ENCODE data around the gene LRRC51.

LRRC51 gene

DNA sequence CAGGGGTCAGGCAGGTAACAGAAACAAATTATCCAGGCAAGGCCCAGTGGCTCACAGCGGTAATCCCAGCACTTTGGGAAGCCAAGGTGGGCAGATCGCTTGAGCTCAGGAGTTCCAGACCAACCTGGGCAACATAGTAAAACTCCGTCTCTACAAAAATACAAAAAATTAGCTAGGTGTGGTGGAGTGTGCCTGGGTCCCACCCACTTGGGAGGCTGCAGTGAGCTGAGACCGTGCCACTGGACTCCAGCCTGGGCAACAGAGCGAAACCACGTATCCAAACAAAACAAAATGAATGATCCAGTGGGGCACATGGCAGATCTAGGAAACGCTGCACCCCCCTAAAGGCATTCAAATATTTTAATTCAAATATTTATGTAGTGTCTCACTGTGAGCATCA, 10.2 kb upstream of the LRRC51 start:
- DNase-seq = no peak

DNA sequence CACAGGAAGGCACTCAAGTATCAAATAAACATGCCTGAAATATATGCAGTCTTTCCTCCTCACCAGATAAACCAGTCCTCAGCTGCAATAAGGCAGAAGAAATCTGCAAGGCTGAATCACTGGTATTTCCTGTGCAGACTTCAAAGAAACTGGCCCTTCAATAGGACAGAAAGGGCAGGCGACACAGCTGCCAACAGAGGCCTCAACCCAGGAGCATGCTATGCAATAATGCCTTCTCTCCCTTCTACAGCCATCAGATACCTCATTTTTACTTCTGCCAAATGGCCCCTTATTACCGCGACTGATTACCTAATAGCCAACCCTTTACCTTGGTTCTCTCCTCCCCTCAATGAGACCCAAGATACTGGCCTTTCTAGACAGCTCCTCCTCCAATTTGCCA, 8.3 kb upstream of the LRRC51 start:
- peak in 1 of 2 donors; percentile 36 for DNase-seq

DNA sequence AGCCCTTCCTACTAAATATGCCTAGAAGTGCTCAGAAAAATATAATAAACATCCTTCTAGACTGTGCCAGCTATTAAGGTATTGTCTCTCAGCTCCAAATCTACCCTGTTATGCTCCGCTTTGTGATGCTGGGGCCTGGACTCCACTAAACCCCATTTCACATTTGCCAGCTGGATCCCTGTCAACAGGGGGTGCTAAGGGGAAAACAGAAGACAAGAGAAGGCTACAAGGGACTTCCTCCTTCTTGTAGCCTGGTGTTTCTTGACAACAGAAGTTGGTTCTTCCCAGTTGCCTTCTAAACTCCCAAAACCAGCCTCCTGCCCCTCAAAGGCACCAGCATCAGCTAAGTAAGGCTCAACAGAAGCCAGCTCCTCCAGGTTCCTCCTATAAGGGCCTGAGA, 5.5 kb upstream of the LRRC51 start:
- DNase-seq = peak; percentile 75 to 80

DNA sequence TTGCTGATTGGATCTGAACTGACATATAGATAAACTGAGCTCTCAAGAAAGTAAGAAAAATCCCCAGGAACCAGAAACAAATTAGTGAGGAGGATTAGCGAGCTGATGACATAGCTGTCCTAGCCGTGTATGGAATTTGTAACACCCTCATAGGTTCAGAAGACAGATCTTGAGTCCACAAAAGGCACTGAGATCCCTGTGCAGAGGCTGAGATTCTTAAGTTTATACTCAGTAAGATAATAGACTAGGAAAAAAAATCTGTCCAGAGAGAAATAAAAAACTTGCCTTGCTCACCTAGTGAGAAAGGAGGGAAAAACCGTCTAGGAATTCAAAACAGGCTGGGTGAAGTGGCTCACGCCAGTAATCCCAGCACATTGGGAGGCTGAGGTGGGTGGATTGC, 4.9 kb upstream of the LRRC51 start:
- DNase-seq = no peak

DNA sequence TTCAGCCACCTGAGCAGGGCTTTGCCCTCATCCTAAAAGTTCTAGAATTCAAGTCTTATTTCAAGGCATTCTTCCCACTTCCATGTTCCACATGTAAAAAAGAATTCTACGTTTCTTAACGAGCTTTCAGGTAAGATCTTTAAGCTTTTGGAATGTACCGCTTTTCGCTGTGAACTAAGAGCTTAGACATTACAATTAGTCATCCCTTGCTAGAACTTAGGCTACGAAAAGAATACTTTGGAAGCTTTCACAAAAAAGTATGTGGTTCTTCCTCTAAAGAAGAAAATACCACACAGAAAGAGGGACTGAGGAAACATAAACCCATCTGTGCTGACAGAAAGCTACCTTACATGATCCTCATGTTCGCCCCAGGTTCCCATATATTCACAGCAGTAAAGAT, 2.2 kb upstream of the LRRC51 start:
- no peak for DNase-seq

DNA sequence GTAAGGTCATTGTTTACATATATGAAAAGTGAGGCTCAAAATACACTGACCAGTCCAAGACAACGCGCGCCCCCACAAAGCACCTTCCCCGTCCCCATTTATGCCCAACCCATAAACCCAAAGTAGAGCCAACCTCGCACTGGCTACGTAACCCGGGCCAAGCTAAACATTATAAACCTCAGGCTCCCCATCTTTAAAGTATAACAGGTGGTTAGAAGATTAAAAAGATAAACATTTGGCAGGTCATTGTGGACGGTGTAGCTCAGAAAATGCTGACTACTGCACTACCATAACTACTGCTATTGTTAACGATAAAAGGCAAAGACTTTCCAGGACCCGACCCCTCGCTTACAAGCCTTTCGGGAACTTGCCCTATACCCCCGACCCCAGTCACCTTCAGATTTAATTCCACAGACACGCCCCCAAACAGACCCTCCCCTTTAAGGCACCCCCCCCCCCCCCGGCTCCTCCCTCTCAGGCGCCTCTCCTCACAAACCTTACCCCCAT, 778 bp upstream of the LRRC51 start:
- DNase-seq = no peak

DNA sequence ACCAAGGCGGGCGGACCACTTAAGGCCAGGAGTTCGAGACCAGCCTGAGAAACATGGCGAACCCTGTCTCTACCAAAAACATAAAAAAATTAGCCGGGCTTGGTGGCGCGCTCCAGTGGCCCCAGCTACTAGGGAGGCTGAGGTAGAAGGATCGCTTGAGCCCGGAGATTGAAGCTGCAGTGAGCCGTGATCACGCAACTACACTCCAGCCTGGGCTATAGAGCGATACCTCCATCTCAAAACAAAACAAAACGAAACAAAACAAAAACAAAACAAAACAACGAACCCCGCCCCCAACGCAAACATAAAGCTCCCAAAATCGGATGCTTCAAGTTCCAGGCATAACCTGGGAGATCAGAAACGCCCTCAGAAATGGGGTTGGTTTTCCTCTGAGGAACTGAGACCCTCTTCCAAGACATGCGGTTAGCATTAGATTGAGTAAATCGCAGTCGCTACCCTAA, 564 bp downstream of the LRRC51 start:
- DNase-seq = no peak

DNA sequence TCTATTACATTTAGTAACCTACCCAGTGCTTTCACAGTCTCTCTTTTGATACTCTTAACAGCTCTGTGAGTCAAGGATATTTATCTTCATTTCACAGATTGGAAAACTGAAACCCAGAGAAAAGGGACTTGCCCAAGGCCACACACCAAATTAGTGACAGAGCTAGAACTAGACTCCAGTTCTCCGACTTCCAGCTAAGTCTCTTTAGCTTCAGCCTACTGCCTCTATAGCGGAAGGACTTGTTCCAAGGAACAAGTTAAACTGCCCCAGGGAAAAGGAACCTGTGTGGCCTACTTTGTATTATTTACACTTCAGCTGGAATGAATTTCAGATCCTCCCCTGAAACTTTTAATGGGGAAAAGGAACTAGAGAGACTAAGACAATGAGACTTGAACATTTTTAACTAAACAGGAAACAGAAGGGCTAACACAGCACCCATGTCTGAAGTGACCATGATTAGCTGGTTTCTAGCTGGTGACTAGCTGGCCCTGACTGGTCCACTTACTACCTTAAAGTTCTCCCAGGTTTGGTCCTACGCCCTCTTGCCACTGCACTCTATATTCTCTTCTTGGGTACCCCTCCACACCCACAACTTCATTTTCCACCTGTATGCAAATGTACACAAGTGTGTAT, 1.3 kb downstream of the LRRC51 start:
- no peak for DNase-seq

DNA sequence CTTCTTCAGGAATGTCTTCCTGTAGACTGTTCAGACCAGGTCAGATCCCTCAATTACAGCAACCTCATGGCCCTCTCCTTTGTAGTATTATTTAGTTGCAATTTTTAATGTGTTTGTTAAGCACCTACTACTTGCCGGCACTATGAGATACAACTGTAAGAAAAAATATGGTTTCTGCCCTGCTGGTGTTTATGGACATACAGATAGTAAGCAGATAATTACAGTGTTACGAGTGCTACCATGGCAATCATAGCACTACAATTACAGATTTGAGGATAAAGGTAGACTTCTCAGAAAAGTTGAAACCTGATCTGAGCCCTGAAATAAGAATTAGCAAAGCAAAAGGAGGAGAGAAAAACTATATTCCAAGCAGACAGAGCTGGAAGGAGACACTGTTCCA, 2.8 kb downstream of the LRRC51 start:
- DNase-seq = no peak

DNA sequence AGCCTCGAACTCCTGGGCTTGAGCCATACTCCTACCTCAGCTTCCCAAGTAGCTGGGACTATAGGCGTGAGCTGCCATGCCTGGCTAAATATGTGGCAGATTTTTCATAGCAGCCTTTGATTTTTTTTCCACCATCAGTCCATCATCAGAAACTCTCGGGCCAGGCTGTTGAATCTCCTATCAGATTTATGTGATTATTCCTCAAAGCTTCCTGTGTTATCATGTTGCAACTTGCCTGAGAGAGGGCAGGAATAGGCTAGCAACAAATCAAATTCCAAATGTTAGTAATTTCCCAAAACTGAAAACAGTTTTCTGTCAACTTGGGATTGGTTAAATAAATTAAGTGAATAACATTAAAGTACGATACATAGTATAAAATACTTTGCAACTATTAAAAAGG, 3.4 kb downstream of the LRRC51 start:
- DNase-seq = no peak

DNA sequence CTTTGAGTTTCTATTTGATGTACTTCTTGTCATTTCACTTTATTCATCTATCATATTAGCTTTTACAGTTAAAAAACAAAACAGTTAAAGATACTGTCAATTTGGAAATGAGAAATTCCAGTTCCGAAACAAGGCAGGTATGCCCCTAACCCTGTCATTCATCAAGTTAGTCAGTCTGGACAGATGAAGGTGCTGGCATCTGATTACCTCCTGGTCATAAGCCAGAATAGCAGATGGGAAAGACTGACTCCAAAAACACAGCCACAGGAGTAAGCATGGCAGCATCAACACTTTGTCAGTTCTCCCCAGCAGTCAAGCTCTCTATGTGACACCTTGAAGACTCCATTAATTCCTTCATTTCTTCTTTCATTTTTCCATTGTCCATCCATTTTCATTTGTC, 4.3 kb downstream of the LRRC51 start:
- no peak for DNase-seq

DNA sequence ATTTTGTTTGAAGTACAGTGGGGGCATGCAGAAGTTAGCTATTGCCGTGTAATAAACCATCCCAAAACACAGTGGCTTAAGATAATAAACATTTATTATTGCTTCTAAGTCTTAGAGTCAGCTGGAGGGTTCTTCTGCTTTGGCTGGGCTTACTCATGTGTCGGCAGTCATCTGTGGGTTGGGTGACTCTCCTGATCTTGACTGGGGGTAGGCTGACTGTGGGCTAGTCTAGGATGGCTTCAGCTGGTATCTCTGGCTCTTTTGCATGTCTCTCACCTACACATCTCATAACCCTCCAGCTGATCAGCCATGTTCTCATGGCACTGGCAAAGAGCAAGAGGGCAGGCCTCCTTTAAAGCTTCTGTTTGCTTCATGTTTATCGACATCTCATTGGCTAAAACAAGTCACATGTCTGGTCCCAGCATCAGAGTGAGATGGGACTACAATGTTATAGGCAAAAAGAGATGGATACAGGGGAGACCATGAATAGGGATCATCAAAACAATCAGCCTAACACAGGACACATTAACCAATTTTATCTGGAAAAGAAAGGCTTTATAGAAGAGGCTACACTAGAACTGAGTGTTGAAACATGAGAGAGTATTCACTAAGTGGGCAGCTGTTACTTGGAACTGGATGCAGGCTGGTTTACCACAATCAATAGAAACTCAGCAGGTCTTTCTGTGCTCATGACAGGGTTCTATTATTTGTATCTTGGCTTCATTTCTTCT, 5.1 kb downstream of the LRRC51 start:
- DNase-seq = peak in 1 of 2 donors; percentile 55

DNA sequence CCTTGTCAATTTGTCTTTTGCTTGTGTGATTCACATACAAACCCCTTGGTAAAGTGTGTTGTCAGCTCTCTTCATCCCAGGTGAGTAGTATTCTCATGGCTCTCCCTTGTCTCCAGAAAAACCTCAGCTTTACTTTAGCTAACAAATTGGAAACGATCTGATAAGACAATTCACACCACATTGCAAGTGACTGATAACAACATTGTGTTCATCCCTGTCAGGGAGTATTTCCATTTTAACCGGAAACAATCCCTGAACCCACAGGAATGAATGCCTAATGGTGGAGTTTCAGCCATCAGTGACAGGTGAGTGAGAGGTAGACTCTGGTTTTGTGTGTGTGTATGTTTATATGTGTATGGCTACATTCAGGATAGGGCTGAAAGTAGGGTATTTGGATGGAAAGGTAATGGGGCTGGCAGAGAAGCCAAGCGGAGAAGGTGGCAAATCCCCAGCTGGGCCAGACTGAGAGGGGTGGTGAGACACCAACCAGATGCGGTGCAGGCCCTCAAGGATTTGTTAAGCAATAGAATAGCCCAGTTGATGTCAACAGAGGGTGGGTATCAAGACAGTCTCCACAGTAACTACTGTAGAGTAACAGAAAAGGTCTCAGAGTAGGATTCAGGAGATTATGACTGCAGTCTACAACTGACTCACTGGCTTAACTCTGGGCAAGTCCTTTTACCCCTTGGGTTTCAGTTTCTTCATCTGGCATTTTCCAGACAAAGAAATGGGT, 7.6 kb downstream of the LRRC51 start:
- no peak for DNase-seq

DNA sequence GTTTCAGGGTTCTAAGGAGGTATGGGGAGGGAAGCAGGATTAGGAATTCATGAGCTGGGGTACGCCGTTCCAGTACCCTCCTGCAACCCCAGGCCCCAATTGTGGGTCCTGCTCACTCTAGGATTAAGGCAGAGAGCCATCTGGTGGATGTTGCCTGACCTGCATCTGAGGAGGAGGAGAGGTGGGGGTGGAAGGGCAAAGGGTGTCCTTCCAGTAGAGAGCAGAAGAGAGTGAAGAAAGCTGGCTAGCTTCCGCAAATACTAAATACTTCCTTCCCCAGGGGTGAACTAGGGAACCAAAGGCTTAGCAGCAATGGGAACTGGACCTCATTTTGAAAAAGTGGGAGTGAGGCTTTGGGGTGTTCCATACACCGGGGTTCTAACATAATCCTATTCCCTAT, 10.6 kb downstream of the LRRC51 start:
- peak; percentile 89 to 93 for DNase-seq

DNA sequence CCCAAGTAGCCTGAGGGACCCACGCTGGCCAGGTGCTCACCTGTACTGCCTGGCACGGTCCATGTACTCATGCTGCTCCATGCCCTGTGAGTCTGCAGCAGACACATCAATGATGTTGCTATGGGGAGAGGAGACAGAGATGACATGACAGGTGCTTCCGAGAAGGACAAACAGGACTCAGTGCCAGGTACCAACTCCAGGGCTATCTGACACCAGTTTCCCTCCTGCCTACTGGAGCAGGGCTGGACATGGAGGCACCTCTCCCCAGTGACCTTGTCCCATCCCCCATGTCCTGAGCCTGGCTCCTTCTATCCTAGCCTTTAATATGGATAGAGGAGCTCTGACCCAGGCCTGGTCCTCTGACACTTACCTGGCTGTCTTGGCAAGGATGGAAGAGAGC, 18.1 kb downstream of the LRRC51 start:
- no peak for DNase-seq

DNA sequence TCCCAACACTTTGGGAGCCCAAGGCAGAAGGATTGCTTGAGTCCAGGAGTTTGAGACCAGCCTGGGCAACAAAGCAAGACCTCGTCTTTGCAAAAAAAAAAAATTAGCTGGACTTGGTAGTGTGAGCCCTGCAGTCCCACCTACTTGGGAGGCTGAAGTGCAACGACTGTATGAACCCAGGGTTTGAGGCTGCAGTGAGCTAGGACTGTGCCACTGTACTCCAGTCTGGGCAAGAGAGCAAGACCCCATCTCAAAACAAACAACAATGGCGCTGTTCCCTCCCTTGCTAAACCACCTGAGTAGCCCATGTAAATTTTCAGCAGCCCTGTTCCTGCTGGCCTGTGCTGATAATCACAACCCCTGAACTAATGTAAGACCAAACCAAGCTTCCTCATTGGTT, 19.4 kb downstream of the LRRC51 start:
- DNase-seq = peak in 1 of 2 donors; percentile 16

DNA sequence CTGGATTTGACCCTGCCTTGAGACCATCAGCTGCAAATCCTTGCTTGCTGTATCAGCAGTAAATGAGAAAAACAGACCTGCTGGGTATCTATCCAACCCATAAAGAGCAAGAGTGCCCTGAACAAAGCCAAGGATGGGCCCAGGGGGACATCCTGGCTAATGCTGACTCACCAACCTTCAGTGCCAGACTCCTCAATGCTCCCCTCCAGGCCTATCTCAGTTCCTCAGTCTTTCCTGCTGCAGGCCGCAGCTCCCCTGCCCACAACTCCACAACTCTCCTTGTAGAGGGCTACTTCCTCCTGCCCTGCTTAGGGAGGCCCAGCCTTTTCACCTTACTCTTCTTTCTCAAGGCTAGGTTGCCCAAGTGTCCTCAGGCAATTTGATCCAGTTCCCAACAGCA, 19.8 kb downstream of the LRRC51 start:
- peak; percentile 68 to 75 for DNase-seq

DNA sequence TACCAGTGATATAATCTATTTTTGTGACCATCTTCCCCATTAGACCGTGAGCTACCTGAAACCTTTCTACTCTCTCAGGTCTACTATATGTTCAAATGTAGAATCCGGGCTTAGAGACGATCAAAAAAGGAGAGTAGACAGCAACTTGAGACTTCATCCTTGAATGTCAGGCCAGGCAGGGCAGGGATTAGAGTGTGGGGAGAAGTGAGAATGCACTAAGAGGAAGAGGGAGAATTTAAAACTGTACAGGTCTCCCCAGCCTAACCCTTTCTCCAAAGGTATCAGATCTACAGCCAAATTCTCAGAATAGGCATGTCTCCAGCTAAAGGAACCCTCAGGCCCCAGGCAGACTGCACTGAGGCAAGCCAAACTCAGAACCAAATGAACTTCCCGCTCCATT, 21.5 kb downstream of the LRRC51 start:
- no peak for DNase-seq

DNA sequence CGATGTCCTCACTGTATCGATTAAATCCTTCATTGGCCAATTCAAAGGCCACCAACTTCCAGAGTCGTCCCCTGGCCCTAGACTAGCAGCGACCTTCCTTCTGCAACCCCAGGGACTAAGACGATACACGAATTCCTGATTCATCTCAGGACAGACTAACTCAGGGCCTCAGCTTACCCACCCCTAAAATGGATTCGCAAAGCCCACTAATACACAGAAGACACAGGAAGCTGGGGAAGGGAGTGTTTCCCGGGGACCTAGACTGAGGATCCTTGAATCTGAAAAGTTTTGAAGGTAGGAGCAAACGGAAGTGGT, 21.9 kb downstream of the LRRC51 start:
- no peak for DNase-seq

DNA sequence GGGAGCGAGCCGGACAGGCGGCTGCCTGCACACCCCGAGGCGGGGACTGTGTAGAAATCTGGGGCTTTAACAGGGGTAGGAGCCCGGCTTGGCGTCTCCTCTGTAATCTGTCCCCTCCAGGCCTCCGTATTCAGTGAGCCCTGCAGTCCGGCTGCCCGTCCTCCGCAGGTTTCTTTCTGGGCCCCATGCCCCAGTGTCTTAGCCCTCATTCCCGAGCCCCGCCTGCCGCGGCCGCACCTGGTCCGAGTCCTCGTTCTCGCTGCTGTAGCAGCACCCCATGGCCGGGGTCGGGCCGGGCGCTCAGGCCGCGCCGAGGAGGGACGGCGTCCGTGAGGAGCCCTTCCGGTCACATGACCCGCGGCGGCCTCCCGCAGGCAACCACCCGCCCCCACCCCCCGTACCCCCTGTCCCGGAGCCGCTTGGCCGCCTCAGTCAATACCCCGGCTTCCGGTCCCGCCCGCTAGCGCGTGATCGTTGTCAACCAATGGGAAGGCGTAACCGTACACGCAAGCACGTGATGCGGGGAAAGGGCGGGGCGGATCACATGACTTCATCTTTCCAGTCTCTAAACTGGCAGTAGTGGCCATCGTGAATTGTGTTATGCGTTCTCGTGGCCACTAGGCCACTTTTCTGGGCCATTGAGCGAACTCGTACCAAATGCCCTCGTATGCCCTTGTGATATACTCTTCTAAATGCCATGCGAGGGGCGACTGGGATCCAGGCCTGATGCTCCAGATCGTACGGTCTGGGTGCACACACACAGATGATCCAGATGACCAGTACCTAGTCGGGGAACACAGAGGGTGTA, 22.5 kb downstream of the LRRC51 start, which contains the start of gene LAMTOR1:
Gene LAMTOR1 (minus strand): TSS at position 352 of the 808 bp plus-strand sequence. CDS start 73 bp downstream, at position 279.
- peak; percentile 100 for DNase-seq

DNA sequence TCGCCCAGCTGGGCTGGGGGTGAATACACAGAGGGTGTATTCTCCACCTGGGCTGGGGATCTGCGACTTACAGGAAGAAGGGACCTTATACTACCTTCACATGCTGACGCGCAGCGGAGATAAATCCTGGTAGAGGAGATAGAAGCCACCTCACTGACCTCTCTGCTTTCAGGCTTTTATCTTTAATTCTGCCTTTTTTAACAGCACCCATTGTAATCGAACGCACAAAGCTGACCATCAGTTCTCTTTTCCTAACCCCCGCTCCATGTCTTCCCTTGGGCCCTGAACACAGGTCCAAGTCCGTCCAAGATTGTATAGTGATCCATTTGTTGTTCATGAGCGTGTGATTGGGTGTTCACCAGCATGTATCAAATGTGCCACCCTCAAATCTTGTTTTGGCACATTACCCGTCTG, 23.1 kb downstream of the LRRC51 start:
- no peak for DNase-seq

DNA sequence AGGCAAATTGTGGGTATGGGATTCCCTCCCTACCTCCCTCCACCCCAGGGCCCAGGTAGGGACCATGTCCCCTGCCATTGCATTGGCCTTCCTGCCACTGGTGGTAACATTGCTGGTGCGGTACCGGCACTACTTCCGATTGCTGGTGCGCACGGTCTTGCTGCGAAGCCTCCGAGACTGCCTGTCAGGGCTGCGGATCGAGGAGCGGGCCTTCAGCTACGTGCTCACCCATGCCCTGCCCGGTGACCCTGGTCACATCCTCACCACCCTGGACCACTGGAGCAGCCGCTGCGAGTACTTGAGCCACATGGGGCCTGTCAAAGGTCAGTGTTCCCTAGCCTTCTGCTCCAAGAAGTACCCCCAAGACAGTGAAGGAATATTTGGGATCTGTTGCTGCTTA, 25.2 kb downstream of the LRRC51 start, which contains the start of gene TOMT:
Gene TOMT (plus strand): TSS at position 37 of the 400 bp plus-strand sequence. CDS start 28 bp downstream, at position 65.
- no peak for DNase-seq
